GM23338 (cell line): ENCODE data around the gene VWA3B. TPM values are rescaled to one million over a fixed set of nuclear protein-coding genes. Genes with fewer than 3 reads are reported as not detected.
"Not testable (repeated sequence)": the region's sequence is repeated elsewhere in the genome, so short reads cannot be mapped to it uniquely, and the experiment has no call there.

ENCODE experiments used
- ATAC-seq: fragments of 200-7000 bp; cut with Tn5 transposase; 3 replicates; pipeline ENCODE4 v1.9.1; 2020
- DNase-seq: peaks from one replicate; pipeline ENCODE4 v3.0.0-alpha.2; 2015; ENCODE audit warnings: low spot score
- H2AFZ ChIP-seq: fragments of 200-600 bp; sonication (generic); 2 replicates; pipeline ENCODE4 v1.8.0; 2016; ENCODE audit warnings: antibody characterized with exemption, mild to moderate bottlenecking, moderate library complexity
- H3F3A ChIP-seq: fragments of 200-600 bp; sonication (generic); replicated peaks from 2 replicates; pipeline ENCODE4 v1.8.0; 2017; ENCODE audit warnings: antibody characterized with exemption, mixed run types, low read depth
- H3K27ac ChIP-seq: fragments of 200-600 bp; sonication (generic); 2 replicates; pipeline ENCODE4 v1.6.1; 2016; ENCODE audit warnings: low read depth
- H3K27me3 ChIP-seq: fragments of 200-600 bp; sonication (generic); 2 replicates; pipeline ENCODE4 v1.8.0; 2016; ENCODE audit warnings: mild to moderate bottlenecking, mixed run types, moderate library complexity; ENCODE audit not compliant: insufficient read depth
- H3K36me3 ChIP-seq: fragments of 200-600 bp; sonication (generic); 2 replicates; pipeline ENCODE4 v1.8.0; 2016; ENCODE audit warnings: mild to moderate bottlenecking; ENCODE audit not compliant: insufficient read depth
- H3K4me1 ChIP-seq: fragments of 200-600 bp; sonication (generic); 2 replicates; pipeline ENCODE4 v1.8.0; 2016; ENCODE audit warnings: mild to moderate bottlenecking, moderate library complexity; ENCODE audit not compliant: insufficient read depth
- H3K4me2 ChIP-seq: fragments of 200-600 bp; sonication (generic); 2 replicates; pipeline ENCODE4 v1.7.1; 2017; ENCODE audit warnings: mixed run types
- H3K4me3 ChIP-seq: fragments of 200-600 bp; sonication (generic); 2 replicates; pipeline ENCODE4 v1.6.1; 2016; ENCODE audit warnings: mixed run types
- H3K79me2 ChIP-seq: fragments of 200-600 bp; sonication (generic); replicated peaks from 2 replicates; pipeline ENCODE4 v1.8.0; 2017; ENCODE audit warnings: mild to moderate bottlenecking; ENCODE audit not compliant: insufficient read depth
- H3K9me2 ChIP-seq: fragments of 200-600 bp; sonication (generic); 2 replicates; pipeline ENCODE4 v1.8.0; 2017; ENCODE audit not compliant: insufficient read depth
- H4K20me1 ChIP-seq: fragments of 200-600 bp; sonication (generic); replicated peaks from 2 replicates; pipeline ENCODE4 v1.8.0; 2017; ENCODE audit warnings: mild to moderate bottlenecking; ENCODE audit not compliant: insufficient read depth
- H3K27ac Mint-ChIP-seq: 2 replicates; pipeline ENCODE4 v1.8.0; 2020; ENCODE audit warnings: inconsistent platforms, mild to moderate bottlenecking, moderate library complexity, mixed read lengths
- H3K27me3 Mint-ChIP-seq: 3 replicates; pipeline ENCODE4 v1.8.0; 2022; ENCODE audit warnings: low read depth, mild to moderate bottlenecking, moderate library complexity, mixed read lengths, inconsistent platforms; ENCODE audit not compliant: insufficient read depth, poor library complexity
- H3K36me3 Mint-ChIP-seq: 3 replicates; pipeline ENCODE4 v1.8.0; 2021; ENCODE audit warnings: low read depth, mild to moderate bottlenecking, inconsistent platforms, moderate library complexity, mixed read lengths
- H3K4me1 Mint-ChIP-seq: 3 replicates; pipeline ENCODE4 v1.8.0; 2020; ENCODE audit warnings: mild to moderate bottlenecking, inconsistent platforms, mixed read lengths
- H3K4me3 Mint-ChIP-seq: 3 replicates; pipeline ENCODE4 v1.8.0; 2021; ENCODE audit warnings: moderate library complexity, mild to moderate bottlenecking, inconsistent platforms, mixed read lengths
- H3K9me3 Mint-ChIP-seq: 3 replicates; pipeline ENCODE4 v1.8.0; 2020; ENCODE audit warnings: moderate library complexity, mild to moderate bottlenecking, inconsistent platforms, mixed read lengths
- CTCF ChIP-seq, 2 experiments: fragments of 200-600 bp in 1 of 2; sonication (generic) in 1 of 2; conservative IDR thresholded peaks; 2 replicates each; pipeline versions ENCODE4 v1.5.1 to v1.6.1; 2016 to 2017; ENCODE audit warnings: antibody characterized with exemption in 2 of 2, low read depth in 2 of 2, mild to moderate bottlenecking in 2 of 2, moderate library complexity in 1 of 2
- EZH2 ChIP-seq: fragments of 200-600 bp; sonication (generic); IDR thresholded peaks from one replicate; pipeline ENCODE4 v1.8.0; 2017; ENCODE audit warnings: antibody characterized with exemption, mild to moderate bottlenecking, low read depth; ENCODE audit not compliant: unreplicated experiment
- EZH2phosphoT487 ChIP-seq: fragments of 200-600 bp; sonication (generic); IDR thresholded peaks from one replicate; pipeline ENCODE4 v1.8.1; 2018; ENCODE audit warnings: antibody characterized with exemption; ENCODE audit not compliant: unreplicated experiment
- JUNB ChIP-seq: IDR thresholded peaks from one replicate; pipeline ENCODE4 v1.6.1; 2016; ENCODE audit warnings: antibody characterized with exemption; ENCODE audit not compliant: unreplicated experiment
- NANOG ChIP-seq: IDR thresholded peaks from 2 replicates; pipeline ENCODE4 v1.6.1; 2016; ENCODE audit warnings: antibody characterized with exemption, borderline replicate concordance
- POLR2AphosphoS5 ChIP-seq: IDR thresholded peaks from 2 replicates; pipeline ENCODE4 v1.6.1; 2016; ENCODE audit warnings: antibody characterized with exemption, low read depth
- ZNF114 ChIP-seq: fragments of 250-450 bp; sonication (Bioruptor Pico); IDR thresholded peaks from 2 replicates; pipeline ENCODE4 v1.5.0; 2020; ENCODE audit warnings: mild to moderate bottlenecking, moderate library complexity
- ZNF462 ChIP-seq: fragments of 250-450 bp; sonication (Bioruptor Pico); IDR thresholded peaks from 2 replicates; pipeline ENCODE4 v1.5.0; 2020; ENCODE audit warnings: mild to moderate bottlenecking, moderate library complexity
- polyA plus RNA-seq: library from polyadenylated mRNA; unstranded; fragments of >200 nt; fragmentation: Nextera tagmentation; extraction: Ambion mirVana; gene quantifications from 2 replicates; pipeline ENCODE4 v1.2.1, GENCODE V29; 2016
- total RNA-seq: library from RNA; depleted of rRNA; stranded (reverse); fragments of >200 nt; shearing (Covaris generic); gene quantifications from 2 replicates; pipeline ENCODE4 v1.2.3, GENCODE V29; 2014

Gene VWA3B
- total and polyA plus RNA-seq, 2 experiments from 2014 or later, result not detected

GRCh38 chr2:98093611-98094010, 6.6 kb downstream of the VWA3B start (continued):
- TF ChIP-seq ZNF462 (no peak), EZH2 (no peak), POLR2AphosphoS5 (no peak), EZH2phosphoT487 (no peak), ZNF114 (CRISPR knock-in tag) (no peak)

- H3K9me2 ChIP-seq, result peaks cover 8% of the 10 kb centered on the region; the same call in 1 of the 2 replicates
- H3K27me3 ChIP-seq, result no peaks in the 10 kb centered on the region
- no peak overlapping the region for H2AFZ ChIP-seq
- no peak for DNase-seq
- no peak overlapping the region for H3K27ac Mint-ChIP-seq
- no peak overlapping the region for H3K27ac ChIP-seq
- no peaks in the 10 kb centered on the region for H3K79me2 ChIP-seq
- H3K9me3 Mint-ChIP-seq, result peaks cover 25% of the 10 kb centered on the region
- no peak for ATAC-seq
- TF ChIP-seq CTCF (conservative IDR thresholded peaks at IDR 0.05; ENCODE audit: low read depth in 2 of 2) (peak in 1 of 2 experiments; percentile 56; a peak in 2 of 4 replicates), NANOG (no peak), JUNB (no peak)
- no peak overlapping the region for H3K4me3 ChIP-seq
- peaks cover 6% of the 10 kb centered on the region; the same call in 2 of the 3 replicates for H3K36me3 Mint-ChIP-seq
- H4K20me1 ChIP-seq, result no peaks in the 10 kb centered on the region
- no peaks in the 10 kb centered on the region for H3F3A ChIP-seq
- H3K4me1 Mint-ChIP-seq, result no peaks in the 10 kb centered on the region
- no peaks in the 10 kb centered on the region for H3K4me1 ChIP-seq
- no peaks in the 10 kb centered on the region for H3K36me3 ChIP-seq
- no peaks in the 10 kb centered on the region for H3K27me3 Mint-ChIP-seq
- H3K4me2 ChIP-seq, result no peak overlapping the region
- H3K4me3 Mint-ChIP-seq, result no peak overlapping the region
These were observed 13.2 kb downstream of the VWA3B start for GRCh38 chr2:98099939-98100743.

- H3K27me3 Mint-ChIP-seq, H3K27ac Mint-ChIP-seq, H3K36me3 ChIP-seq, DNase-seq, H3K9me2 ChIP-seq, H3K27me3 ChIP-seq, H3K4me2 ChIP-seq, H3K36me3 Mint-ChIP-seq, ATAC-seq, H3K4me3 Mint-ChIP-seq, H2AFZ ChIP-seq, H3K4me3 ChIP-seq, H4K20me1 ChIP-seq, H3K27ac ChIP-seq, H3F3A ChIP-seq, H3K79me2 ChIP-seq, H3K4me1 ChIP-seq, H3K4me1 Mint-ChIP-seq: not testable (repeated sequence)
- peaks cover 15% of the 10 kb centered on the region for H3K9me3 Mint-ChIP-seq
These were observed 15.3 kb downstream of the VWA3B start for GRCh38 chr2:98102315-98102714.
